ENCODE measurements around the gene TMEM74B.

GRCh38 chr20:1189827-1190226, 5.0 kb upstream of the TMEM74B start:
- no peak for TF ChIP-seq CTCF (IDR thresholded peaks at IDR 0.05 in 2 of 3, conservative IDR thresholded peaks at IDR 0.05 in 1 of 3; ENCODE audit: control insufficient read depth in 2 of 3, extremely low read depth in 1 of 3, insufficient read depth in 1 of 3, low read depth in 3 of 3, low read length in 3 of 3)
- no peak for TF ChIP-seq USF1 (IDR thresholded peaks at IDR 0.05; ENCODE audit: borderline replicate concordance, extremely low read length, insufficient read depth, low read depth, low read length)
- TF ChIP-seq POLR2AphosphoS2 (IDR thresholded peaks at IDR 0.05; ENCODE audit: low read depth, low read length) = no peak
- no peak for TF ChIP-seq ZNF274 (IDR thresholded peaks at IDR 0.05; ENCODE audit: insufficient read depth, insufficient read length)
- TF ChIP-seq CEBPB (IDR thresholded peaks at IDR 0.05; ENCODE audit: borderline replicate concordance in 1 of 2, low read depth in 2 of 2, low read length in 2 of 2) = no peak
- no peak for TF ChIP-seq MTA3 (IDR thresholded peaks at IDR 0.05; ENCODE audit: borderline replicate concordance, low read length)
- TF ChIP-seq KDM1A (IDR thresholded peaks at IDR 0.05; ENCODE audit: borderline replicate concordance) = no peak
- no peak for TF ChIP-seq CHD4 (IDR thresholded peaks at IDR 0.05)
- TF ChIP-seq NFYB (IDR thresholded peaks at IDR 0.05; ENCODE audit: insufficient read depth, low read depth, low read length) = no peak
- TF ChIP-seq PBX3 (IDR thresholded peaks at IDR 0.05; ENCODE audit: insufficient replicate concordance, low read depth, low read length) = no peak
- no peak for TF ChIP-seq SIN3A (IDR thresholded peaks at IDR 0.05; ENCODE audit: low read depth, low read length)

All from GM12878 (cell line).